Mesendoderm (in vitro differentiated cells): ENCODE measurements around the gene ITGA11.

Experiments
- DNase-seq: peaks from one replicate; pipeline ENCODE4 v3.0.0; 2013
- H2AK5ac ChIP-seq: 2 replicates; pipeline ENCODE4 v1.6.1; 2013; ENCODE audit warnings: low read length, inconsistent platforms
- H2BK120ac ChIP-seq: 2 replicates; pipeline ENCODE4 v1.6.1; 2013; ENCODE audit warnings: low read depth, mild to moderate bottlenecking, low read length, moderate library complexity, mixed read lengths
- H2BK15ac ChIP-seq: replicated peaks from 2 replicates; pipeline ENCODE4 v1.6.1; 2013; ENCODE audit warnings: low read depth, mild to moderate bottlenecking, moderate library complexity
- H2BK5ac ChIP-seq: 2 replicates; pipeline ENCODE4 v1.6.1; 2013; ENCODE audit warnings: low read length, inconsistent platforms
- H3K18ac ChIP-seq: 2 replicates; pipeline ENCODE4 v1.6.1; 2013; ENCODE audit warnings: mild to moderate bottlenecking, low read length, mixed read lengths
- H3K23ac ChIP-seq: one replicate; pipeline ENCODE4 v1.6.1; 2013; ENCODE audit warnings: low read length
- H3K27ac ChIP-seq: 2 replicates; pipeline ENCODE4 v1.5.1; 2013; ENCODE audit warnings: low read depth, mild to moderate bottlenecking, inconsistent platforms, low read length, moderate library complexity
- H3K27me3 ChIP-seq: 2 replicates; pipeline ENCODE4 v1.6.1; 2013; ENCODE audit warnings: low read length, control low read depth, mild to moderate bottlenecking, inconsistent platforms; ENCODE audit not compliant: insufficient read depth, poor library complexity
- H3K36me3 ChIP-seq: 2 replicates; pipeline ENCODE4 v1.6.1; 2013; ENCODE audit warnings: low read length, inconsistent platforms; ENCODE audit not compliant: control insufficient read depth, insufficient read depth
- H3K4ac ChIP-seq: one replicate; pipeline ENCODE4 v1.6.1; 2013; ENCODE audit warnings: low read depth, mild to moderate bottlenecking, low read length, moderate library complexity
- H3K4me1 ChIP-seq: 2 replicates; pipeline ENCODE4 v1.6.1; 2013; ENCODE audit warnings: low read depth, low read length, inconsistent platforms; ENCODE audit not compliant: control insufficient read depth
- H3K4me2 ChIP-seq: 2 replicates; pipeline ENCODE4 v1.6.1; 2013; ENCODE audit warnings: low read length
- H3K4me3 ChIP-seq: 2 replicates; pipeline ENCODE4 v1.5.1; 2013; ENCODE audit warnings: mild to moderate bottlenecking, low read length
- H3K56ac ChIP-seq: one replicate; pipeline ENCODE4 v1.6.1; 2013; ENCODE audit warnings: low read length
- H3K79me1 ChIP-seq: 2 replicates; pipeline ENCODE4 v1.6.1; 2013; ENCODE audit warnings: low read length, inconsistent platforms
- H3K79me2 ChIP-seq: 2 replicates; pipeline ENCODE4 v1.6.1; 2013; ENCODE audit warnings: mild to moderate bottlenecking, low read length; ENCODE audit not compliant: control insufficient read depth, insufficient read depth
- H3K9ac ChIP-seq: 2 replicates; pipeline ENCODE4 v1.6.1; 2013; ENCODE audit warnings: low read length, inconsistent platforms
- H4K5ac ChIP-seq: one replicate; pipeline ENCODE4 v1.6.1; 2013; ENCODE audit warnings: low read length
- H4K8ac ChIP-seq: one replicate; pipeline ENCODE4 v1.6.1; 2013; ENCODE audit warnings: low read depth, mild to moderate bottlenecking, control low read depth, low read length, moderate library complexity
- WGBS: extraction: QIAGEN DNeasy Blood & Tissue Kit; methylation state at CpG from one replicate; pipeline ENCODE4 v1.1.7; 2013; ENCODE audit warnings: low lambda C conversion rate, missing lambda C conversion rate; ENCODE audit not compliant: insufficient coverage; ENCODE audit errors: extremely low coverage; 5-methylcytosine and 5-hydroxymethylcytosine counted together

Gene ITGA11

GRCh38 chr15:68372291-68372811 is 59.6 kb downstream of the ITGA11 start:
- H3K4me1 ChIP-seq, result no peaks in the 10 kb centered on the region
- H3K27me3 ChIP-seq, result no peaks in the 10 kb centered on the region
- H3K4ac ChIP-seq, result no peak overlapping the region
- H3K4me2 ChIP-seq, result no peak overlapping the region
- no peak overlapping the region for H3K27ac ChIP-seq
- H4K8ac ChIP-seq, result no peak overlapping the region
- H3K79me2 ChIP-seq, result no peaks in the 10 kb centered on the region
- H2AK5ac ChIP-seq, result no peak overlapping the region
- no peak overlapping the region for H4K5ac ChIP-seq
- H3K36me3 ChIP-seq, result no peaks in the 10 kb centered on the region
- no peak overlapping the region for H3K23ac ChIP-seq
- H2BK120ac ChIP-seq, result no peak overlapping the region
- H2BK5ac ChIP-seq, result no peak overlapping the region
- H3K4me3 ChIP-seq, result no peak overlapping the region
- H3K79me1 ChIP-seq, result no peaks in the 10 kb centered on the region
- no CpG with 5 or more reads among the region's 12 CpGs for whole genome bisulfite sequencing
- H3K18ac ChIP-seq, result no peak overlapping the region
- H2BK15ac ChIP-seq, result no peak overlapping the region
- DNase-seq, result peak; percentile 75
- peak overlapping the region; percentile 46 for H3K56ac ChIP-seq
- no peak overlapping the region for H3K9ac ChIP-seq

GRCh38 chr15:68371851-68372250 is 60.1 kb downstream of the ITGA11 start:
- Histone ChIP-seq H3K4me2 (no peak overlapping the region), H4K8ac (no peak overlapping the region), H3K4ac (no peak overlapping the region), H3K4me3 (no peak overlapping the region), H2BK120ac (no peak overlapping the region), H3K18ac (no peak overlapping the region), H3K27ac (no peak overlapping the region), H3K23ac (no peak overlapping the region), H2BK15ac (no peak overlapping the region), H3K27me3 (no peaks in the 10 kb centered on the region), H3K4me1 (no peaks in the 10 kb centered on the region), H2BK5ac (no peak overlapping the region), H3K79me1 (no peaks in the 10 kb centered on the region), H4K5ac (no peak overlapping the region), H3K56ac (no peak overlapping the region), H2AK5ac (no peak overlapping the region), H3K36me3 (no peaks in the 10 kb centered on the region), H3K9ac (no peak overlapping the region), H3K79me2 (no peaks in the 10 kb centered on the region)
- no CpG with 5 or more reads among the region's 4 CpGs for WGBS
- DNase-seq, result no peak

- H3K56ac ChIP-seq, result no peak overlapping the region
- H2BK5ac ChIP-seq, result no peak overlapping the region
- no peak overlapping the region for H3K4ac ChIP-seq
- H3K27me3 ChIP-seq, result no peaks in the 10 kb centered on the region
- H2BK120ac ChIP-seq, result no peak overlapping the region
- H3K4me1 ChIP-seq, result no peaks in the 10 kb centered on the region
- no peaks in the 10 kb centered on the region for H3K36me3 ChIP-seq
- H3K79me1 ChIP-seq, result no peaks in the 10 kb centered on the region
- no peak overlapping the region for H4K8ac ChIP-seq
- no peak overlapping the region for H3K4me2 ChIP-seq
- no peak overlapping the region for H3K4me3 ChIP-seq
- no peak overlapping the region for H4K5ac ChIP-seq
- no peak overlapping the region for H3K27ac ChIP-seq
- no peak overlapping the region for H3K9ac ChIP-seq
- no peak overlapping the region for H3K18ac ChIP-seq
- no peak overlapping the region for H3K23ac ChIP-seq
- no peaks in the 10 kb centered on the region for H3K79me2 ChIP-seq
- WGBS, result no CpG with 5 or more reads among the region's 6 CpGs
- no peak for DNase-seq
- no peak overlapping the region for H2BK15ac ChIP-seq
- no peak overlapping the region for H2AK5ac ChIP-seq
These were observed 60.8 kb downstream of the ITGA11 start for GRCh38 chr15:68371160-68371559.

- Histone ChIP-seq H3K4ac (no peak overlapping the region), H2BK15ac (no peak overlapping the region), H3K4me1 (no peaks in the 10 kb centered on the region), H3K56ac (no peak overlapping the region), H3K9ac (no peak overlapping the region), H4K5ac (no peak overlapping the region), H3K27me3 (no peaks in the 10 kb centered on the region), H3K23ac (no peak overlapping the region), H3K27ac (no peak overlapping the region), H2BK5ac (no peak overlapping the region), H3K4me3 (no peak overlapping the region), H2AK5ac (no peak overlapping the region), H3K18ac (no peak overlapping the region), H3K36me3 (no peaks in the 10 kb centered on the region), H2BK120ac (no peak overlapping the region), H3K79me1 (no peaks in the 10 kb centered on the region), H4K8ac (no peak overlapping the region), H3K79me2 (no peaks in the 10 kb centered on the region), H3K4me2 (no peak overlapping the region)
- WGBS, result no CpG with 5 or more reads among the region's 9 CpGs
- DNase-seq, result no peak
These were observed 61.2 kb downstream of the ITGA11 start for GRCh38 chr15:68370768-68371151.

GRCh38 chr15:68369931-68370767 is 61.8 kb downstream of the ITGA11 start:
- no CpG with 5 or more reads among the region's 24 CpGs for WGBS
- Histone ChIP-seq H3K79me1 (no peaks in the 10 kb centered on the region), H3K27ac (no peak overlapping the region), H3K4ac (no peak overlapping the region), H3K79me2 (no peaks in the 10 kb centered on the region), H2BK5ac (no peak overlapping the region), H3K4me1 (no peaks in the 10 kb centered on the region), H3K36me3 (no peaks in the 10 kb centered on the region), H4K8ac (no peak overlapping the region), H2BK15ac (no peak overlapping the region), H3K27me3 (no peaks in the 10 kb centered on the region), H2AK5ac (no peak overlapping the region), H3K18ac (no peak overlapping the region), H3K9ac (no peak overlapping the region), H3K4me3 (no peak overlapping the region), H2BK120ac (no peak overlapping the region), H4K5ac (no peak overlapping the region), H3K56ac (no peak overlapping the region), H3K23ac (no peak overlapping the region), H3K4me2 (no peak overlapping the region)
- DNase-seq, result no peak
